HL-60 (cell line): ENCODE data around the gene AGO3.

Experiments
- CTCF ChIP-seq: IDR thresholded peaks from one replicate; pipeline ENCODE4 v1.5.1; 2011; ENCODE audit warnings: low read length, control low read depth, inconsistent platforms; ENCODE audit not compliant: insufficient read depth
- GABPA ChIP-seq: IDR thresholded peaks from 2 replicates; pipeline ENCODE4 v1.6.1; 2012; ENCODE audit warnings: low read depth
- POLR2AphosphoS5 ChIP-seq: IDR thresholded peaks from 2 replicates; pipeline ENCODE4 v1.6.1; 2012; ENCODE audit warnings: low read depth
- REST ChIP-seq: IDR thresholded peaks from 2 replicates; pipeline ENCODE4 v1.6.1; 2012; ENCODE audit warnings: low read depth; ENCODE audit not compliant: insufficient replicate concordance
- SPI1 ChIP-seq: IDR thresholded peaks from 2 replicates; pipeline ENCODE4 v1.6.1; 2012; ENCODE audit warnings: low read depth, mild to moderate bottlenecking, borderline replicate concordance

GRCh38 chr1:35931446-35932157, 697 bp downstream of the AGO3 start:
- TF ChIP-seq CTCF (no peak), REST (no peak), GABPA (no peak), POLR2AphosphoS5 (no peak), SPI1 (no peak)
